Lower leg skin (tissue), 3 donors: ENCODE measurements around the gene TNNI2.

Source experiments
- POLR2A ChIP-seq, 2 donors: fragments of 450-650 bp; IDR thresholded peaks; one replicate each; pipeline ENCODE4 v1.6.1; 2016 to 2017; ENCODE audit warnings: antibody characterized with exemption in 2 of 2, mild to moderate bottlenecking in 1 of 2, moderate library complexity in 1 of 2
- TF ChIP-seq, protein P1 (sequence below), 3 donors: fragments of 450-650 bp; IDR thresholded peaks; one replicate each; pipeline ENCODE4 v1.5.1; 2016; ENCODE audit warnings: antibody characterized with exemption in 3 of 3, mild to moderate bottlenecking in 3 of 3, moderate library complexity in 2 of 3

DNA sequence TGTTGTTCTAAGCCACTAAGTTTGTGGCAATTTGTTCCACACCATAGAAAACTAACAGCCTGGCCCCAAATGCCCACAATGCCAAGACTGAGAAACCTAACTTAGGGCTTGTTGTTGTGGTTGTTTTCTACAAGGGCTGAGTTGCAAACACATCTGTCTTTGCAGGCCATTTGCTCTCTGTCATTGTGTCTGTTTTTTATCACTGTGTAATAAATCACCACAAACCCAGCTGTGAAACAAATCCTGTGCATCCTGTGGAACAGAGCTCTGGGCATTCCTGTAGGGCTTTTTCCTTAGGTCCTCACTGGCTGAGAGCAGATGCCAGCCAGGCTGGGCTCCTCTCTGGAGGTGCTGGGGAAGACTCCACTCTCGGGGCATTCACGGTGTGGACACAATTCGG lies 19.7 kb upstream of the TNNI2 start:
- no peak for TF ChIP-seq POLR2A (IDR thresholded peaks at IDR 0.05)
- TF ChIP-seq, protein P1, sequence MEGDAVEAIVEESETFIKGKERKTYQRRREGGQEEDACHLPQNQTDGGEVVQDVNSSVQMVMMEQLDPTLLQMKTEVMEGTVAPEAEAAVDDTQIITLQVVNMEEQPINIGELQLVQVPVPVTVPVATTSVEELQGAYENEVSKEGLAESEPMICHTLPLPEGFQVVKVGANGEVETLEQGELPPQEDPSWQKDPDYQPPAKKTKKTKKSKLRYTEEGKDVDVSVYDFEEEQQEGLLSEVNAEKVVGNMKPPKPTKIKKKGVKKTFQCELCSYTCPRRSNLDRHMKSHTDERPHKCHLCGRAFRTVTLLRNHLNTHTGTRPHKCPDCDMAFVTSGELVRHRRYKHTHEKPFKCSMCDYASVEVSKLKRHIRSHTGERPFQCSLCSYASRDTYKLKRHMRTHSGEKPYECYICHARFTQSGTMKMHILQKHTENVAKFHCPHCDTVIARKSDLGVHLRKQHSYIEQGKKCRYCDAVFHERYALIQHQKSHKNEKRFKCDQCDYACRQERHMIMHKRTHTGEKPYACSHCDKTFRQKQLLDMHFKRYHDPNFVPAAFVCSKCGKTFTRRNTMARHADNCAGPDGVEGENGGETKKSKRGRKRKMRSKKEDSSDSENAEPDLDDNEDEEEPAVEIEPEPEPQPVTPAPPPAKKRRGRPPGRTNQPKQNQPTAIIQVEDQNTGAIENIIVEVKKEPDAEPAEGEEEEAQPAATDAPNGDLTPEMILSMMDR (IDR thresholded peaks at IDR 0.05), result no peak
